Measurements from ENCODE around the gene METAP1D.

DNA sequence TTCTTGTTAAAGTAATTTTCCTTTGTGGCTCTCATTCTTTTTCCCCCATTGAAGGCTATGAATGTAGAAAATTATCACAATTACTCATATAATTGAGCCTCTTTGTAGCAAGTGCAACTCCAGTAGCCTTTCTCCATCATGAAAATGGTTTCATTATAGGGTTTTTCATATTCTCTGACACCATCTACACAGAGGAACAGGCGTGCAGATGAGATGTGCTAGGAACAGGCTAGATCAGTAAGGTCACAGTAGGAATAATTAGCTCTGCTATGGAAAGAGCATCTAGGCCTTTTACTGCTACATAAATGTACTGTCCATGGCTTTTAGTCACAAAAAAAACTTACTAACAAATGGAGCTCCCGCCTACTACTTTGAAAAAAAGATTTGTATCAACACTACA is 73.0 kb downstream of the METAP1D start:
- TF ChIP-seq, protein P1, sequence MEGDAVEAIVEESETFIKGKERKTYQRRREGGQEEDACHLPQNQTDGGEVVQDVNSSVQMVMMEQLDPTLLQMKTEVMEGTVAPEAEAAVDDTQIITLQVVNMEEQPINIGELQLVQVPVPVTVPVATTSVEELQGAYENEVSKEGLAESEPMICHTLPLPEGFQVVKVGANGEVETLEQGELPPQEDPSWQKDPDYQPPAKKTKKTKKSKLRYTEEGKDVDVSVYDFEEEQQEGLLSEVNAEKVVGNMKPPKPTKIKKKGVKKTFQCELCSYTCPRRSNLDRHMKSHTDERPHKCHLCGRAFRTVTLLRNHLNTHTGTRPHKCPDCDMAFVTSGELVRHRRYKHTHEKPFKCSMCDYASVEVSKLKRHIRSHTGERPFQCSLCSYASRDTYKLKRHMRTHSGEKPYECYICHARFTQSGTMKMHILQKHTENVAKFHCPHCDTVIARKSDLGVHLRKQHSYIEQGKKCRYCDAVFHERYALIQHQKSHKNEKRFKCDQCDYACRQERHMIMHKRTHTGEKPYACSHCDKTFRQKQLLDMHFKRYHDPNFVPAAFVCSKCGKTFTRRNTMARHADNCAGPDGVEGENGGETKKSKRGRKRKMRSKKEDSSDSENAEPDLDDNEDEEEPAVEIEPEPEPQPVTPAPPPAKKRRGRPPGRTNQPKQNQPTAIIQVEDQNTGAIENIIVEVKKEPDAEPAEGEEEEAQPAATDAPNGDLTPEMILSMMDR (IDR thresholded peaks at IDR 0.05), result no peak
- TF ChIP-seq POLR2A (IDR thresholded peaks at IDR 0.05), result no peak
